Measurements from ENCODE around the gene FGGY.
"Not testable (repeated sequence)": the region's sequence is repeated elsewhere in the genome, so short reads cannot be mapped to it uniquely, and the experiment has no call there.

FGGY gene

DNA sequence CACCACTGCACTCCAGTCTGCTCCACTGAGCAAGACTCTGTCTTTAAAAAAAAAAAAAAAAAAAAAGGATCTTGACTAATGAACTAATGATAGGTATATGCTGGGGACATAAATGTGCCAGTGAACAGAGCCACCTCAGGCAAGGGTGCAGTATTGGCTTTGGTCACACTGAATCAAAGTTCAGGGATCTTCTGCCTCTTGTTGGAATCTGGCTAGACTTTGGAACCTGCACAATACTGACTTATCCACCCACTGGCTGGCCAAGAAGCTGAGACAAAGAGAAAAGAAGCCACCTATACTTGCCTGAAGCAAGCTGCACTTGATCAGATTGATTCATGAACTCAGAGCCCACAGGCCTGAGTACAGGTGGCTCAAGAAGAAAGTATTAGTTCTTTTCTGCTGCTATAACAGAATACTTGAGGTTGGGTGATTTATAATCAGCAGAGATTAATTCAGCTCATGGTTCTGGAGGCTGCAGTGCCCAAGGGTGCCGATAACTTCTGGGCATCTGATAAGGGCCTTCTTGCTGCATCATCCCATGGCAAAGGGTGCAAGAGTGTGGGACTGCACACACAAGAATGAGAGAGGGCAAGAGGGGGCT lies 172.0 kb downstream of the FGGY start:
- no peak for DNase-seq
- Histone ChIP-seq H3K27me3 (replicated peaks in 2 of 5; ENCODE audit: control insufficient read depth in 4 of 5, insufficient read depth in 5 of 5, low read length in 4 of 5) (no peaks in the 10 kb centered on the region), H3K9me3 (ENCODE audit: control extremely low read depth in 1 of 5, control insufficient read depth in 4 of 5, insufficient read depth in 2 of 5, low read depth in 1 of 5, low read length in 4 of 5) (peaks cover 0 to 8% (median 6%) of the 10 kb centered on the region in 5 experiments), H3K27ac (ENCODE audit: insufficient read depth in 1 of 2, low read depth in 1 of 2, low read length in 2 of 2, poor library complexity in 1 of 2, severe bottlenecking in 2 of 2) (no peak overlapping the region), H3K4me3 (ENCODE audit: control insufficient read depth in 1 of 7, extremely low read depth in 1 of 7, insufficient read depth in 4 of 7, low read depth in 2 of 7, low read length in 6 of 7) (no peak overlapping the region), H3K4me1 (ENCODE audit: control extremely low read depth in 1 of 4, control insufficient read depth in 4 of 4, insufficient read depth in 4 of 4, low read length in 3 of 4) (no peaks in the 10 kb centered on the region), H3K36me3 (ENCODE audit: control insufficient read depth in 4 of 4, insufficient read depth in 4 of 4, low read length in 3 of 4) (no peaks in the 10 kb centered on the region)
- WGBS (ENCODE audit: insufficient coverage): 100% methylated on average over 1 of the region's 1 CpG
- ChIA-PET CTCF (no interaction called here), POLR2A (no interaction called here)

- H3K4me3 ChIP-seq (ENCODE audit: control insufficient read depth in 1 of 7, extremely low read depth in 1 of 7, insufficient read depth in 4 of 7, low read depth in 2 of 7, low read length in 6 of 7); H3K27me3 ChIP-seq (replicated peaks in 2 of 5; ENCODE audit: control insufficient read depth in 4 of 5, insufficient read depth in 5 of 5, low read length in 4 of 5); DNase-seq; POLR2A ChIA-PET; H3K27ac ChIP-seq (ENCODE audit: insufficient read depth in 1 of 2, low read depth in 1 of 2, low read length in 2 of 2, poor library complexity in 1 of 2, severe bottlenecking in 2 of 2); H3K4me1 ChIP-seq (ENCODE audit: control extremely low read depth in 1 of 4, control insufficient read depth in 4 of 4, insufficient read depth in 4 of 4, low read length in 3 of 4); H3K36me3 ChIP-seq (ENCODE audit: control insufficient read depth in 4 of 4, insufficient read depth in 4 of 4, low read length in 3 of 4); CTCF ChIA-PET; H3K9me3 ChIP-seq (ENCODE audit: control extremely low read depth in 1 of 5, control insufficient read depth in 4 of 5, insufficient read depth in 2 of 5, low read depth in 1 of 5, low read length in 4 of 5): not testable (repeated sequence)
- WGBS (ENCODE audit: insufficient coverage): 97% methylated on average over 33 of the region's 43 CpGs
Observed at GRCh38 chr1:59471991-59472570, 175.2 kb downstream of the FGGY start.

DNA sequence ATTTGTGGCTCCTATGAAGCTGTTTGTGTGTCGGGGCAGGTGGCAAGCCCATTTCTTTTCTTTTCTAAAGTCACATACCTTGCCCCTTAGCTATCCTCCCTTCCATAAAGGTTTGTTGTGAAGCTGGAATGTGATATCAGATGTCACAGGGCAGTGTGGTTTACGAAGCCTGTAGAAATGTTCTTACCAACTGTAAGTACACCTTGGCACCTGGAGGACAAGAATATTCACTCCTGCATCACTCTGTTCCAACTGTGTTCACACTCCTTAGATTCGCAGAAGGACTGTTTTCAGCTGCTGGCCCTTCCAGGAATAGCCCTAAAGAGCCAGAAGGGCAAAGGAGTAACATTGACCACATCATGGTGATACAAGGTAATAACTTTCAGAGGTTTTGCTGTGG lies 176.9 kb downstream of the FGGY start:
- Histone ChIP-seq H3K9me3 (ENCODE audit: control extremely low read depth in 1 of 5, control insufficient read depth in 4 of 5, insufficient read depth in 2 of 5, low read depth in 1 of 5, low read length in 4 of 5) (peaks cover 0 to 7% (median 6%) of the 10 kb centered on the region in 5 experiments), H3K4me1 (ENCODE audit: control extremely low read depth in 1 of 4, control insufficient read depth in 4 of 4, insufficient read depth in 4 of 4, low read length in 3 of 4) (no peaks in the 10 kb centered on the region), H3K27me3 (replicated peaks in 2 of 5; ENCODE audit: control insufficient read depth in 4 of 5, insufficient read depth in 5 of 5, low read length in 4 of 5) (no peaks in the 10 kb centered on the region), H3K36me3 (ENCODE audit: control insufficient read depth in 4 of 4, insufficient read depth in 4 of 4, low read length in 3 of 4) (no peaks in the 10 kb centered on the region), H3K27ac (ENCODE audit: insufficient read depth in 1 of 2, low read depth in 1 of 2, low read length in 2 of 2, poor library complexity in 1 of 2, severe bottlenecking in 2 of 2) (no peak overlapping the region), H3K4me3 (ENCODE audit: control insufficient read depth in 1 of 7, extremely low read depth in 1 of 7, insufficient read depth in 4 of 7, low read depth in 2 of 7, low read length in 6 of 7) (no peak overlapping the region)
- POLR2A ChIA-PET: no interaction called here
- WGBS (ENCODE audit: insufficient coverage): 100% methylated on average over 2 of the region's 3 CpGs
- CTCF ChIA-PET: no interaction called here
- no peak for DNase-seq

DNA sequence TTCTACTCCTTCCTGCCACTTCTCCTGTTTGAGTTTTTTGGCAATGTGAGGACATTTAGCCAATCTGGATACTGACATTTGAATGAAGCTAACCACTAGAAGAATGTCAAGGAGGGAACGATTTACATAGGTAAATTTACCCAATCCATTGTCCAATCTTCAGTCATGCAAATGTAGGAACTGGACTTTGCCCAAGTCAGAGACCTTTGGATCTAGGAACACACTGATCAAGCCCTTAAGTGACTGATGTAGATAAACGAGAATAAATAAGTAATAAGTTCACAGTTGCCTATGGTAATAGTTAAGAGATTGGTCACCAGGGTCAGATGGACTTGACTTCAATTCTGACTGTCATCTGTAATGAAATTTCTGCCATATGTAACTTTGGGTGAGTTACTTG lies 177.6 kb downstream of the FGGY start:
- no peak overlapping the region for H3K4me3 ChIP-seq (ENCODE audit: control insufficient read depth in 1 of 7, extremely low read depth in 1 of 7, insufficient read depth in 4 of 7, low read depth in 2 of 7, low read length in 6 of 7)
- H3K36me3 ChIP-seq (ENCODE audit: control insufficient read depth in 4 of 4, insufficient read depth in 4 of 4, low read length in 3 of 4): no peaks in the 10 kb centered on the region
- H3K9me3 ChIP-seq (ENCODE audit: control extremely low read depth in 1 of 5, control insufficient read depth in 4 of 5, insufficient read depth in 2 of 5, low read depth in 1 of 5, low read length in 4 of 5): peaks cover 0 to 3% (median 2%) of the 10 kb centered on the region in 5 experiments
- no peak for DNase-seq
- no peaks in the 10 kb centered on the region for H3K4me1 ChIP-seq (ENCODE audit: control extremely low read depth in 1 of 4, control insufficient read depth in 4 of 4, insufficient read depth in 4 of 4, low read length in 3 of 4)
- POLR2A ChIA-PET: interaction anchor here (0.6 kb wide), 1 partner anchor 284 kb away, joined by 3 read pairs; no protein-coding TSS in a partner anchor
- no peaks in the 10 kb centered on the region for H3K27me3 ChIP-seq (replicated peaks in 2 of 5; ENCODE audit: control insufficient read depth in 4 of 5, insufficient read depth in 5 of 5, low read length in 4 of 5)
- 88% methylated on average over 1 of the region's 2 CpGs for WGBS (ENCODE audit: insufficient coverage)
- CTCF ChIA-PET: no interaction called here
- no peak overlapping the region for H3K27ac ChIP-seq (ENCODE audit: insufficient read depth in 1 of 2, low read depth in 1 of 2, low read length in 2 of 2, poor library complexity in 1 of 2, severe bottlenecking in 2 of 2)

- Histone ChIP-seq H3K9me3 (ENCODE audit: control extremely low read depth in 1 of 5, control insufficient read depth in 4 of 5, insufficient read depth in 2 of 5, low read depth in 1 of 5, low read length in 4 of 5) (peaks cover 0 to 3% (median 2%) of the 10 kb centered on the region in 5 experiments), H3K4me1 (ENCODE audit: control extremely low read depth in 1 of 4, control insufficient read depth in 4 of 4, insufficient read depth in 4 of 4, low read length in 3 of 4) (no peaks in the 10 kb centered on the region), H3K36me3 (ENCODE audit: control insufficient read depth in 4 of 4, insufficient read depth in 4 of 4, low read length in 3 of 4) (no peaks in the 10 kb centered on the region), H3K4me3 (ENCODE audit: control insufficient read depth in 1 of 7, extremely low read depth in 1 of 7, insufficient read depth in 4 of 7, low read depth in 2 of 7, low read length in 6 of 7) (no peak overlapping the region), H3K27ac (ENCODE audit: insufficient read depth in 1 of 2, low read depth in 1 of 2, low read length in 2 of 2, poor library complexity in 1 of 2, severe bottlenecking in 2 of 2) (no peak overlapping the region), H3K27me3 (replicated peaks in 2 of 5; ENCODE audit: control insufficient read depth in 4 of 5, insufficient read depth in 5 of 5, low read length in 4 of 5) (no peaks in the 10 kb centered on the region)
- POLR2A ChIA-PET: no interaction called here
- 90% methylated on average over 3 of the region's 4 CpGs for WGBS (ENCODE audit: insufficient coverage)
- DNase-seq: no peak
- CTCF ChIA-PET: no interaction called here
Observed at GRCh38 chr1:59475737-59476136, 178.8 kb downstream of the FGGY start.

GRCh38 chr1:59477286-59477685 lies 180.4 kb downstream of the FGGY start:
- 100% methylated on average over 3 of the region's 6 CpGs for WGBS (ENCODE audit: insufficient coverage)
- Histone ChIP-seq H3K9me3 (ENCODE audit: control extremely low read depth in 1 of 5, control insufficient read depth in 4 of 5, insufficient read depth in 2 of 5, low read depth in 1 of 5, low read length in 4 of 5) (no peaks in the 10 kb centered on the region), H3K36me3 (ENCODE audit: control insufficient read depth in 4 of 4, insufficient read depth in 4 of 4, low read length in 3 of 4) (no peaks in the 10 kb centered on the region), H3K27ac (ENCODE audit: insufficient read depth in 1 of 2, low read depth in 1 of 2, low read length in 2 of 2, poor library complexity in 1 of 2, severe bottlenecking in 2 of 2) (no peak overlapping the region), H3K4me1 (ENCODE audit: control extremely low read depth in 1 of 4, control insufficient read depth in 4 of 4, insufficient read depth in 4 of 4, low read length in 3 of 4) (no peaks in the 10 kb centered on the region), H3K27me3 (replicated peaks in 2 of 5; ENCODE audit: control insufficient read depth in 4 of 5, insufficient read depth in 5 of 5, low read length in 4 of 5) (no peaks in the 10 kb centered on the region), H3K4me3 (ENCODE audit: control insufficient read depth in 1 of 7, extremely low read depth in 1 of 7, insufficient read depth in 4 of 7, low read depth in 2 of 7, low read length in 6 of 7) (no peak overlapping the region)
- ChIA-PET POLR2A (no interaction called here), CTCF (no interaction called here)
- no peak for DNase-seq

GRCh38 chr1:59477867-59478266 lies 181.0 kb downstream of the FGGY start:
- Histone ChIP-seq H3K27me3 (replicated peaks in 2 of 5; ENCODE audit: control insufficient read depth in 4 of 5, insufficient read depth in 5 of 5, low read length in 4 of 5) (no peaks in the 10 kb centered on the region), H3K27ac (ENCODE audit: insufficient read depth in 1 of 2, low read depth in 1 of 2, low read length in 2 of 2, poor library complexity in 1 of 2, severe bottlenecking in 2 of 2) (no peak overlapping the region), H3K4me1 (ENCODE audit: control extremely low read depth in 1 of 4, control insufficient read depth in 4 of 4, insufficient read depth in 4 of 4, low read length in 3 of 4) (no peaks in the 10 kb centered on the region), H3K9me3 (ENCODE audit: control extremely low read depth in 1 of 5, control insufficient read depth in 4 of 5, insufficient read depth in 2 of 5, low read depth in 1 of 5, low read length in 4 of 5) (no peaks in the 10 kb centered on the region), H3K4me3 (ENCODE audit: control insufficient read depth in 1 of 7, extremely low read depth in 1 of 7, insufficient read depth in 4 of 7, low read depth in 2 of 7, low read length in 6 of 7) (no peak overlapping the region), H3K36me3 (ENCODE audit: control insufficient read depth in 4 of 4, insufficient read depth in 4 of 4, low read length in 3 of 4) (no peaks in the 10 kb centered on the region)
- ChIA-PET POLR2A (no interaction called here), CTCF (no interaction called here)
- 80% methylated on average over 1 of the region's 4 CpGs for WGBS (ENCODE audit: insufficient coverage)
- DNase-seq: no peak
